Mucosa of descending colon (tissue), 3 donors: Measurements from ENCODE around the gene PIK3R2. TPM values are rescaled to one million over a fixed set of nuclear protein-coding genes. Genes with fewer than 3 reads are reported as not detected.

ENCODE experiments used
- ATAC-seq: fragments of 200-7000 bp; cut with Tn5 transposase; one replicate; pipeline ENCODE4 v1.9.1; 2020; ENCODE audit warnings: mild to moderate bottlenecking, moderate library complexity
- DNase-seq, 3 donors: peaks; one replicate each; pipeline ENCODE4 v3.0.0-alpha.2; 2020
- H3K36me3 ChIP-seq: fragments of 200-600 bp; one replicate; pipeline ENCODE4 v1.8.0; 2021; ENCODE audit warnings: low read depth, mild to moderate bottlenecking
- H3K4me1 ChIP-seq: fragments of 200-600 bp; one replicate; pipeline ENCODE4 v1.8.0; 2021; ENCODE audit warnings: low read depth, mild to moderate bottlenecking
- H3K4me3 ChIP-seq: fragments of 200-600 bp; one replicate; pipeline ENCODE4 v1.8.0; 2021; ENCODE audit warnings: mild to moderate bottlenecking
- H3K9me3 ChIP-seq: fragments of 200-600 bp; one replicate; pipeline ENCODE4 v1.8.0; 2021; ENCODE audit warnings: mild to moderate bottlenecking
- CTCF ChIP-seq: fragments of 200-600 bp; IDR thresholded peaks from one replicate; pipeline ENCODE4 v1.8.0; 2022; ENCODE audit warnings: antibody characterized with exemption, mild to moderate bottlenecking
- intact Hi-C, 2 donors: fragments of 100-400 bp; cut with DNase I in 1 of 2; cut with micrococcal nuclease in 1 of 2; formaldehyde crosslinking; loops; one replicate each; pipeline versions ENCODE4 v1.11.0 to v1.11.1; 2022; cut with DNase I, micrococcal nuclease
- total RNA-seq, 3 donors: library from RNA; stranded (reverse); fragmentation: NEBNext Ultra II Directional in 2 of 3; extraction: Animal tissue kit (Norgen Biotek cat#: 25700) in 2 of 3; gene quantifications; one replicate each; pipeline versions ENCODE4 v1.2.1 to v1.2.4, GENCODE V29; 2021 to 2023
- donor health status: DM: no; HTN: no; CAD: no; lungs with moderate emphysema.
- donor health status: DM: no; HTN: no; CAD: no.
- donor health status: DM: no; HTN: yes; CAD: no.

PIK3R2 gene
- total RNA-seq, 3 donors from 2014 or later: 31.6 to 40.0 (median 35.2) TPM

GRCh38 chr19:18160971-18161635 lies 8.1 kb downstream of the PIK3R2 start:
- peaks cover 3% of the 10 kb centered on the region for H3K36me3 ChIP-seq
- ATAC-seq: peak; percentile 91
- no peaks in the 10 kb centered on the region for H3K9me3 ChIP-seq
- peak; percentile 77 to 90 (median 80) for DNase-seq
- H3K4me1 ChIP-seq: peaks cover 23% of the 10 kb centered on the region
- intact Hi-C loops: loop anchor here in 1 of 2 donors (10.0 kb wide), 1 partner anchor 46 kb away; no protein-coding TSS in a partner anchor
- peak; percentile 92 for TF ChIP-seq CTCF
- no peak overlapping the region for H3K4me3 ChIP-seq

- ATAC-seq: peak; percentile 1
These were observed 8.7 kb downstream of the PIK3R2 start for GRCh38 chr19:18161636-18162002.

GRCh38 chr19:18164072-18164471 lies 11.1 kb downstream of the PIK3R2 start:
- Histone ChIP-seq H3K36me3 (peaks cover 6% of the 10 kb centered on the region), H3K4me3 (no peak overlapping the region), H3K4me1 (peaks cover 6% of the 10 kb centered on the region), H3K9me3 (no peaks in the 10 kb centered on the region)
- no peak for TF ChIP-seq CTCF
- ATAC-seq (no peak), DNase-seq (no peak)
- intact Hi-C loops: loop anchor here in 1 of 2 donors (10.0 kb wide), 1 partner anchor 49 kb away; no protein-coding TSS in a partner anchor

More at GRCh38 chr19:18161636-18162002, 8.7 kb downstream of the PIK3R2 start:
- Histone ChIP-seq H3K9me3 (no peaks in the 10 kb centered on the region), H3K4me3 (no peak overlapping the region), H3K4me1 (peaks cover 18% of the 10 kb centered on the region), H3K36me3 (peaks cover 6% of the 10 kb centered on the region)
- TF ChIP-seq CTCF: no peak
- intact Hi-C loops: loop anchor here in 1 of 2 donors (10.0 kb wide), 1 partner anchor 47 kb away; no protein-coding TSS in a partner anchor
- peak in 1 of 3 donors; percentile 64 for DNase-seq

- no peak for DNase-seq
- intact Hi-C loops: loop anchor here (5.0 to 10.0 kb wide), 2 partner anchors 51 to 54 kb away; no protein-coding TSS in a partner anchor
These were observed 13.0 kb downstream of the PIK3R2 start for GRCh38 chr19:18165794-18166544.

GRCh38 chr19:18167011-18167410 lies 14.0 kb downstream of the PIK3R2 start:
- H3K9me3 ChIP-seq: no peaks in the 10 kb centered on the region
- ATAC-seq: no peak
- no peaks in the 10 kb centered on the region for H3K4me1 ChIP-seq
- DNase-seq: no peak
- intact Hi-C loops: loop anchor here (5.0 to 10.0 kb wide), 2 partner anchors 52 to 55 kb away; no protein-coding TSS in a partner anchor
- no peak for TF ChIP-seq CTCF
- H3K36me3 ChIP-seq: peaks cover 6% of the 10 kb centered on the region
- no peak overlapping the region for H3K4me3 ChIP-seq

More at GRCh38 chr19:18165794-18166544, 13.0 kb downstream of the PIK3R2 start:
- H3K36me3 ChIP-seq: peaks cover 6% of the 10 kb centered on the region
- H3K4me3 ChIP-seq: no peak overlapping the region
- no peaks in the 10 kb centered on the region for H3K9me3 ChIP-seq
- H3K4me1 ChIP-seq: peaks cover under 1% of the 10 kb centered on the region
- no peak for TF ChIP-seq CTCF
- ATAC-seq: no peak
